HEK293 (cell line): ENCODE data around the gene RTL5.
A peak's percentile ranks its signal among the peaks of the same experiment; 100 is the strongest.

Experiments
- CTCF ChIA-PET: fragments of 350-600 bp; formaldehyde crosslinking; extraction: SDS; loops from one replicate; lab custom pipeline; 2021; ENCODE audit warnings: antibody characterized with exemption; lab: Yijun Ruan, JAX
- POLR2A ChIA-PET: fragments of 300-600 bp; formaldehyde crosslinking; extraction: SDS; loops from one replicate; lab custom pipeline; 2020; ENCODE audit warnings: antibody characterized with exemption, inconsistent platforms; lab: Yijun Ruan, JAX
- H3K27ac ChIP-seq: fragments of 200-500 bp; sonication (Bioruptor generic); 2 replicates; pipeline ENCODE4 v1.5.1; 2014; ENCODE audit warnings: low read depth, low read length, control low read depth, inconsistent platforms; ENCODE audit errors: extremely low read depth
- H3K36me3 ChIP-seq, 2 experiments: fragments of 200-500 bp in 1 of 2; sonication (Bioruptor generic) in 1 of 2; 1 replicate in 1 of 2; 2 replicates in 1 of 2; pipeline ENCODE4 v1.5.1; 2014 to 2017; ENCODE audit warnings: inconsistent platforms in 2 of 2, low read length in 2 of 2; ENCODE audit not compliant: control insufficient read depth in 2 of 2, insufficient read depth in 1 of 2
- H3K4me1 ChIP-seq: fragments of 200-500 bp; sonication (Bioruptor generic); 2 replicates; pipeline ENCODE4 v1.5.1; 2014; ENCODE audit warnings: mild to moderate bottlenecking, low read length, inconsistent platforms; ENCODE audit not compliant: control insufficient read depth, insufficient read depth
- H3K4me3 ChIP-seq: 2 replicates; pipeline ENCODE4 v1.5.1; 2011; ENCODE audit warnings: low read depth, mild to moderate bottlenecking, control low read depth, low read length, moderate library complexity
- H3K9me3 ChIP-seq: fragments of 200-500 bp; sonication (Bioruptor generic); 2 replicates; pipeline ENCODE4 v1.5.1; 2014; ENCODE audit warnings: low read depth, low read length, inconsistent platforms; ENCODE audit not compliant: control insufficient read depth, insufficient read depth
- ATF2 ChIP-seq: fragments of 450-650 bp; formaldehyde crosslinking; IDR thresholded peaks from 2 replicates; pipeline ENCODE4 v1.5.1; 2016; ENCODE audit warnings: missing biosample characterization, missing genetic modification characterization, low read depth
- GLI2 ChIP-seq: fragments of 450-650 bp; formaldehyde crosslinking; IDR thresholded peaks from 2 replicates; pipeline ENCODE4; 2017; ENCODE audit warnings: missing biosample characterization, missing genetic modification characterization, low read depth, borderline replicate concordance
- GLI4 ChIP-seq: fragments of 450-650 bp; formaldehyde crosslinking; IDR thresholded peaks from 2 replicates; pipeline ENCODE4 v1.5.1; 2016; ENCODE audit warnings: missing biosample characterization, missing genetic modification characterization
- GLIS1 ChIP-seq: fragments of 450-650 bp; formaldehyde crosslinking; IDR thresholded peaks from 2 replicates; pipeline ENCODE4 v1.5.1; 2016; ENCODE audit warnings: missing biosample characterization, missing genetic modification characterization
- HIC1 ChIP-seq: fragments of 450-650 bp; formaldehyde crosslinking; IDR thresholded peaks from 2 replicates; pipeline ENCODE4 v1.5.1; 2016; ENCODE audit warnings: missing biosample characterization, missing genetic modification characterization
- SCRT1 ChIP-seq: fragments of 450-650 bp; formaldehyde crosslinking; IDR thresholded peaks from 2 replicates; pipeline ENCODE4 v1.5.1; 2016; ENCODE audit warnings: missing biosample characterization, missing genetic modification characterization, borderline replicate concordance
- ZNF518A ChIP-seq: fragments of 450-650 bp; formaldehyde crosslinking; conservative IDR thresholded peaks from 2 replicates; pipeline ENCODE4 v1.5.1; 2016; ENCODE audit warnings: low read depth, missing biosample characterization, missing genetic modification characterization
- ZNF530 ChIP-seq: fragments of 450-650 bp; formaldehyde crosslinking; IDR thresholded peaks from 2 replicates; pipeline ENCODE4 v1.5.1; 2016; ENCODE audit warnings: low read depth, missing biosample characterization, missing genetic modification characterization
- ZNF544 ChIP-seq: fragments of 450-650 bp; formaldehyde crosslinking; IDR thresholded peaks from 2 replicates; pipeline ENCODE4 v1.5.0; 2017; ENCODE audit warnings: missing biosample characterization, missing genetic modification characterization
- ZNF629 ChIP-seq: fragments of 450-650 bp; formaldehyde crosslinking; IDR thresholded peaks from 2 replicates; pipeline ENCODE4 v1.5.1; 2017; ENCODE audit warnings: missing biosample characterization, missing genetic modification characterization
- ZNF645 ChIP-seq: fragments of 450-650 bp; formaldehyde crosslinking; IDR thresholded peaks from 2 replicates; pipeline ENCODE4; 2016; ENCODE audit warnings: missing biosample characterization, missing genetic modification characterization
- ZNF658 ChIP-seq: fragments of 450-650 bp; formaldehyde crosslinking; IDR thresholded peaks from 2 replicates; pipeline ENCODE4; 2016; ENCODE audit warnings: missing biosample characterization, missing genetic modification characterization
- ZNF664 ChIP-seq: fragments of 450-650 bp; formaldehyde crosslinking; IDR thresholded peaks from 2 replicates; pipeline ENCODE4 v1.5.1; 2016; ENCODE audit warnings: missing biosample characterization, missing genetic modification characterization
- ZNF791 ChIP-seq: fragments of 450-650 bp; formaldehyde crosslinking; IDR thresholded peaks from 2 replicates; pipeline ENCODE4 v1.5.1; 2016; ENCODE audit warnings: missing biosample characterization, missing genetic modification characterization

Gene RTL5

GRCh38 chrX:72125331-72126047 is 6.2 kb downstream of the RTL5 start (continued):
- TF ChIP-seq GLI2 (no peak), ZNF664 (tag by site-specific recombination) (no peak)

GRCh38 chrX:72124540-72125201 is 7.0 kb downstream of the RTL5 start:
- POLR2A ChIA-PET, result no interaction called here
- TF ChIP-seq ZNF658 (tag by site-specific recombination) (no peak), ZNF645 (no peak), HIC1 (tag by site-specific recombination) (no peak), ZNF530 (no peak), ZNF791 (no peak), GLIS1 (tag by site-specific recombination) (no peak), ATF2 (tag by site-specific recombination) (no peak), ZNF518A (tag by site-specific recombination) (no peak), ZNF629 (no peak), ZNF544 (tag by site-specific recombination) (no peak), GLI4 (tag by site-specific recombination) (no peak), SCRT1 (tag by site-specific recombination) (no peak)
- peaks cover 6% of the 10 kb centered on the region; the same call in 1 of the 2 replicates for H3K4me1 ChIP-seq
- H3K4me3 ChIP-seq, result no peak overlapping the region
- peak overlapping the region; percentile 19; the same call in 1 of the 2 replicates for H3K27ac ChIP-seq
- CTCF ChIA-PET, result interaction anchor here (0.7 to 7.5 kb wide), 10 partner anchors 11 to 124 kb away, joined by 3 to 118 read pairs (median 5); no protein-coding TSS in a partner anchor
- no peaks in the 10 kb centered on the region for H3K9me3 ChIP-seq
- no peaks in the 10 kb centered on the region for H3K36me3 ChIP-seq
